HG03196 (cell line): ENCODE measurements around the gene ZNF687.
A peak's percentile ranks its signal among the peaks of the same experiment; 100 is the strongest.

Source experiments
- ATAC-seq: cut with Tn5 transposase; IDR thresholded peaks from one replicate; pipeline ENCODE4 v1.9.1; 2021; ENCODE audit not compliant: unreplicated experiment

The ZNF687 gene, protein sequence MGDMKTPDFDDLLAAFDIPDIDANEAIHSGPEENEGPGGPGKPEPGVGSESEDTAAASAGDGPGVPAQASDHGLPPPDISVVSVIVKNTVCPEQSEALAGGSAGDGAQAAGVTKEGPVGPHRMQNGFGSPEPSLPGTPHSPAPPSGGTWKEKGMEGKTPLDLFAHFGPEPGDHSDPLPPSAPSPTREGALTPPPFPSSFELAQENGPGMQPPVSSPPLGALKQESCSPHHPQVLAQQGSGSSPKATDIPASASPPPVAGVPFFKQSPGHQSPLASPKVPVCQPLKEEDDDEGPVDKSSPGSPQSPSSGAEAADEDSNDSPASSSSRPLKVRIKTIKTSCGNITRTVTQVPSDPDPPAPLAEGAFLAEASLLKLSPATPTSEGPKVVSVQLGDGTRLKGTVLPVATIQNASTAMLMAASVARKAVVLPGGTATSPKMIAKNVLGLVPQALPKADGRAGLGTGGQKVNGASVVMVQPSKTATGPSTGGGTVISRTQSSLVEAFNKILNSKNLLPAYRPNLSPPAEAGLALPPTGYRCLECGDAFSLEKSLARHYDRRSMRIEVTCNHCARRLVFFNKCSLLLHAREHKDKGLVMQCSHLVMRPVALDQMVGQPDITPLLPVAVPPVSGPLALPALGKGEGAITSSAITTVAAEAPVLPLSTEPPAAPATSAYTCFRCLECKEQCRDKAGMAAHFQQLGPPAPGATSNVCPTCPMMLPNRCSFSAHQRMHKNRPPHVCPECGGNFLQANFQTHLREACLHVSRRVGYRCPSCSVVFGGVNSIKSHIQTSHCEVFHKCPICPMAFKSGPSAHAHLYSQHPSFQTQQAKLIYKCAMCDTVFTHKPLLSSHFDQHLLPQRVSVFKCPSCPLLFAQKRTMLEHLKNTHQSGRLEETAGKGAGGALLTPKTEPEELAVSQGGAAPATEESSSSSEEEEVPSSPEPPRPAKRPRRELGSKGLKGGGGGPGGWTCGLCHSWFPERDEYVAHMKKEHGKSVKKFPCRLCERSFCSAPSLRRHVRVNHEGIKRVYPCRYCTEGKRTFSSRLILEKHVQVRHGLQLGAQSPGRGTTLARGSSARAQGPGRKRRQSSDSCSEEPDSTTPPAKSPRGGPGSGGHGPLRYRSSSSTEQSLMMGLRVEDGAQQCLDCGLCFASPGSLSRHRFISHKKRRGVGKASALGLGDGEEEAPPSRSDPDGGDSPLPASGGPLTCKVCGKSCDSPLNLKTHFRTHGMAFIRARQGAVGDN

DNA sequence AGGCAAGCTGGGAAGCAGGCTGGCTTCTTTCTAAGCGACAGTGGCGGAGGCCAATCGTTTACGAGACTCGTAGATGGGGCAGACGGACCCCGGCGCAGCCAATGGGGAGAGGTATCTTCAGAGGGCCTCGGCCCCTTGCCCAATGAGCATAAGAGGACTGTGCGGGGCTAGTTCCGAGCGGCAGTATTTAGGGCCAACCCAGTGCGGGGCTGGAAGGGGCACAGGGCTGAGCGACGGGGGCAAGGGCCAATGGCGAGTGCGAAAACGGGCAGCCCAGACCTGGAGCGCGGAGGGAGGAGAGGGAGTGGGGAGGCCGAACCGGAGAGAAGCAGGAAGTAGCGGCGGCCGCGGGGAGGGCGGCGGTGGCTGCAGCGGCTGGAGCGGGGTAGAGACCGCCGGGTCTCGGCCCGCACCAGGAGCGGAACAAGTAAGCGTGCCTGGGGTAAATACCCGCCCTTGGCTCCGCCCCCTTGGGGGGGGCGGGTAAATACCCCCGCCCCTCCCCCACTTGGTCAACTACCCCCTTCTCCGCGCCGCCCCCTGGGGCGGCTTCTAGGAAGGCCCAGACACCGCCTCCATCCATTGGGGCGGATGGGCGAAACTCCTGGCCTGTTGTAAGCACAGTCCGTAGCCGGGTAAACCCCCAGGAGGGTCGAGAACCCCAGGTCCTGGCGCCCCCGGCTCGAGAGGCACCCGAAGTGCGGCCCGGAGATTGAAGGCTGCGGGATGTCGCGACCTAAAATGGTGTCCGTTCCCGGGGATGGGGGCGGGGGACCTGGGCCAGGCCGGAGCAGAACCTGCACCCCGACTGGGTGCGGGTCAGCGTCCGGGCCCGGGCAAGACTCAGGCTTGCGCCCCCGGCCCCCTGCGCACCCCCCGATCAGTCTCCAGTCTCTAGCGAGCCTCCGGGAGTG lies at the start of gene ZNF687:
Gene ZNF687, plus strand, starts transcription at position 331 of the 914 bp plus-strand sequence. CDS start 3,993 bp downstream, outside the sequence.
- peak; percentile 77 for ATAC-seq

DNA sequence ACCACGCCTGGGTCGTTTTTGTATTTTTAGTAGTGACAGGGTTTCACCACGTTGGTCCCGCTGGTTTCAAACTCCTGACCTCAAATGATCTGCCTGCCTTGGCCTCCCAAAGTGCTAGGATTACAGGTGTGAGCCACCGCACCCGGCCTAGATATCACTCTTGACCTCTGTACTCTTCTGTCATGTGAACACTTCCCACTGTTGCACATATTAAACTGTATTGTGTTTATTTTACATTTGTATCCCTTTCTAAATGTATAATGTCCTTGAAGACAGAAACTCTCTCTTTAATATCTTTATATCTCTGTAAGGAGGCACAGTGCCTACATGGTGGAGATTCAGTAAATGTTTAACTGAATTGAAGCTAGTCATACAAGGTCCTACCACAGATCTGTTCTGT lies 46.9 kb upstream of the ZNF687 start:
- ATAC-seq: no peak

DNA sequence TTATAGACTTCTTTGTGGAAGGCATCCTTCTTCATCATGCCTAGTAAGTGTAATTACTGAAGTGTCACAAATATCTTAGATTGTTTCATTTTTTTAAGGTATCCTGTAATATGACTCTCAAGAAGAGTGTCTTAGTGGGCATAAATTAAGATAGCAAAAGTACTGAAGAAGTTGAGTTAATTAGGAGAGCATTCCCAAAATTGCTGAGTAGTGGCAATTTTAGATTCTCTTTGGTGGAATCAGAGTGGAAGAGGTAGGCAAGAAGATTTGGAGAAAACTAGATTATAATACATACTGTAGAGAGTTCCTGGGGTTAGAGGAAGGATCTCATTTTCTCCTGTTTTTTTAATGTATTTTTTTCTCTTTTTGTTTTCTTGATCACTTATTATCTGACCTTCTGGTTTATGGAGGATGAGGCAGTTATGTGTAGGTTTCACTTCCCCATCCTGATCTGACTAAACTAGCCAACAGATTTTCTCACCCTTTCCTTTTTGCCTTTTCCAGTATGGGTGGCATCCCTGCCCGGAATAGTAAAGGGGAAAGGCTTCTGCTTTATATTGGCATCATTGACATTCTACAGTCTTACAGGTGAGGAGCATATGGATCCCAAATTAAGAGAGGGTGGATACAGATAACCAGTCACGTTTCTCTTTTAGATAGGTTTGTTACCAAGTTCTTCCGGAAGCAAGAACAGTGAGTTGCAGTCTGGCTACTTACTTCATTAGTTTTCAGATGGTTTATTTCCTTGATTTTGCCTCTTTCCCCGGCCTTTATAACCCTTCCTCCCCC lies 44.2 kb upstream of the ZNF687 start:
- ATAC-seq: no peak

DNA sequence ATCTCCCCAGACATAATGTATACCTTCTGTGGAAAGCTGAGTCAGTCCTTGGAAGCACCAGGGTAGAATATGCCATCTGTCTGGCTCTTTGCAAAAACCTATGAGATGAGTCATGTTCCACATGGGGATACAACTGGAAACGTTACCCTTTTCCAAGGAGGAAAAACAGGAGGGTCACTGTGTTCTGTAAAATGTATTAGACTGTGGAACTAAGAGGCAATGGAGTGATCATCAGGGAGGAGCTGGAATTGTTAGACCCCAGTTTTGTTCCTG lies 43.7 kb upstream of the ZNF687 start:
- ATAC-seq: no peak

DNA sequence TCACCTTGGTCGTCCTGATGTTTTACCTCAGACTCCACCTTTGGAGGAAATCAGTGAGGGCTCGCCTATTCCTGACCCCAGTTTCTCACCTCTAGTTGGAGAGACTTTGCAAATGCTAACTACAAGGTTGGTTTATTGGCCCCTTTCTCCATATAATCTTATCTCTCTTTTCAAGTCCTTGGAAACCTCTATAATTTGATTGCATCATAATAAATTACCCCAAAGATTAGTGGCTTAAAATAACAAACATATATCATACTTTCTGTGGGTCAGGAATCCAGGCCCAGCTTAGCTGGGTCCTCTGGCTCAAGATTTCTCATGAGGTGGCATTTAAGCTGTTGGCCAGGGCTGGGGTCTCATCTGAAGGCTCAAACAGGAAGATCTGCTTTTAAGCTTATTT lies 39.7 kb upstream of the ZNF687 start:
- ATAC-seq: no peak

DNA sequence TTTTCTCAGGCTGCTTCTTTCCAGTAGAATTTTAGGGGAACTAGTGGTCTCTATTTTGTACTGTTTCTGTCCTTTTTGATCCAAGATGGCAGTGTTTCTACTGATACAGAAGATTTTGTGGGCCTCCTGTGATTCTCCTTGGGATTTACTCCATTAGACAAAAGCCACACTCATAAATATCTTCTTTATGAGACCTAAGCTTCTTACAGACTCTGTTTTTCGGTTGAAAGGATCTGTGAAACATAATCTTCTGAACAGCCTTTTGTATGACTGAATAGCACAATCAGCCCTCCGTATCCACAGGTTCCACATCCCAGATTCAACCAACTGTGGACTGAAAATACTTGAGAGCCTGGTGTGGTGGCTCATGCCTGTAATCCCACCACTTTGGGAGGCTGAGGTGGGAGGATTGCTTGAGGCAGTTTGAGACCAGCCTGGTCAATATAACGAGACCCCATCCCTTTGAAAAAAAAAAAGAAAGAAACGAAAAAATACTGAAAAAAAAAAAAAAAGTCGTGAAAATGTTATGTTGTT lies 38.3 kb upstream of the ZNF687 start:
- no peak for ATAC-seq

DNA sequence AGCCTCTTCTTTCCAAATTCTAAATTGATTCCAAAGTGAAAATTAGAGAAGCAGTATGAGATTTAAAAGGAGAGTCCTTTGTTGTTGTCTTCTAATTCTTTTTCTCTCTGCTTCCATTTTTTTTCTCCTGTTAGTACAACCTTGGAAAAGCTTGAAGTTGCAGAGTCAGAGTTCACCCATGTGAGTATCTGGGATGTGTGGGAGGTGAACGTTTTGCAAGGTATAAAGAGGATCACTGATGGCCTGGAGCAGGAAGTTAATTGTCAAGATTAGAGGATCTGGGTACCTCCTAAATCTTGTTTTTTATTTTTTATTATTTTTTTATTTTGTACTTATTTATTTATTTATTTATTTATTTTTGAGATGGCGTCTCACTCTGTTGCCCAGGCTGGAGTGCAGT lies 35.3 kb upstream of the ZNF687 start:
- ATAC-seq: no peak

DNA sequence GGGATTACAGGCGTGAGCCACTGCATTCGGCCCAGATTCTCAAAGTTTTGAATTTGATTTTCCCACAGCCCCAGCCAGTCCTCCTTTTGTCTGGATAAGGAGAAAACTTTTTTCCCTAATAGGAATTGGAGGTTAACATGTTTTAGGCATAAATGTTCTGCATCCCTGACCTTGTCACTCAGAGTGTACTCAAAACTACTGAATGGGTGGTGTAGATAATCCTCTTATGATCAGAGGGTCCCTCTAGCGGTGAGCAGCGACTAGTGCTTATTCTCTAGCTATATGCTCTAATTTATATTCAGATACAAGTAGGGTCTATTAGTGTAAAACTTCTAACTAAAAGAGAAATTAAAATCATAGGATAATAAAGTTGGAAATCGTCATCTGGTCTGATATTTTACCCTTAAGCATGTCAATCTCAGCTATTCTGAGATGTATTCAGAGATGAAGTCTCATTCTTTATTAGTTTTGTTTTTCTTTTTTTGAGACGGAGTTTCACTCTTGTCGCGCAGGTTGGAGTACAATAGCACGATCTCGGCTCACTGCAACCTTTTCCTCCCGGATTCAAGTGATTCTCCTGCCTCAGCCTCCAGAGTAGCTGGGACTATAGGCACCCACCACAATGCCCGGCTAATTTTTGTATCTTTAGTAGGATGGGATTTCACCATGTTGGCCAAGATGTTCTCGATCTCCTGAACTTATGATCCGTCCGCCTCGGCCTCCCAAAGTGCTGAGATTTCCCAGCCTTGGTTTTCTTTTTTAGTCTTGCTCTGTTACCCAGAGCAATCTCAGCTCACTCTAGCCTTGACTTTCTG lies 30.2 kb upstream of the ZNF687 start:
- ATAC-seq: no peak

DNA sequence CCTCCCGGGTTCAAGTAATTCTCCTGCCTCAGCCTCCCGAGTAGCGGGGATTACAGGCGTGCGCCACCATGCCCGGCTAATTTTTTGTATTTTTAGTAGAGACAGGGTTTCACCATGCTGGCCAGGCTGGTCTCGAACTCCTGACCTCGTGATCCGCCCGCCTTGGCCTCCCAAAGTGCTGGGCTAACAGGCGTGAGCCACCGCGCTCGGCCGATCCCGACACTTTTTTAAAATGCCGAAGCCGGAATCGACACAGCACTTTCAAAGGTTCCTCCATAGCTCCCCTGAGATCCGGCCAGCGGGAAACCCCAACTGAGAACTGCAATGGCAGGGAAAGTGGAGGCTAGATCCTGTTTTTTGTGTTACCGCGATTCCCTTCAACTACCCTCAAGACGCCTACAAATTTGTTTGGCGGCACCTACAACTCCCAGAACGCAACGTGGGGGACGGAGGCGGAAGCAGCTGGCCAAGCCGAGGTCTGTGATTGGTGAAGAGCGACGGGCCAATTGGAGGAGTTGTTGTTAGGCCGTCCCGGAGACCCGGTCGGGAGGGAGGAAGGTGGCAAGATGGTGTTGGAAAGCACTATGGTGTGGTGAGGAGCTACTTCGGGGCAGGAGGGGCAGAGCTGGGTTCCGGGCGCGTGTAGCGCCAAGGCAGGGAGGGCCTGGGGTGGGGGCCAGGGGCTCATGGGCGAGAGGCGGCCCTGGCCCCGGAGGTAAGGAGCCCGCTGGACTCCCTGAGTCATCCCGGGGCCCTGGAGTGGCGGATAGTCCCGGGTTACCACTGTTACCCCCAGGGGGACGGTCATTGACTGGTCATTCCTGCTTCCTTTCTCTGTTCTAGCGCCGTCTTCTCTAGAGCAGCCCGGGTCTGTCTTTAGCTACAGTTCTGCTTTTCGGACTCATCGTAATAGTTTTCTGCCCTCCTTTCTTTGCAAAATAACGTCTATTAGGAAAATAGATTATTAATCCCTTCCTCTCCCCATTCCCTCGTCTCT lies 27.6 kb upstream of the ZNF687 start, which contains the start of gene PSMD4:
Gene PSMD4, plus strand, starts transcription at position 518 of the 997 bp plus-strand sequence. Its CDS starts 49 bp downstream, at position 567.
- ATAC-seq: peak; percentile 88

DNA sequence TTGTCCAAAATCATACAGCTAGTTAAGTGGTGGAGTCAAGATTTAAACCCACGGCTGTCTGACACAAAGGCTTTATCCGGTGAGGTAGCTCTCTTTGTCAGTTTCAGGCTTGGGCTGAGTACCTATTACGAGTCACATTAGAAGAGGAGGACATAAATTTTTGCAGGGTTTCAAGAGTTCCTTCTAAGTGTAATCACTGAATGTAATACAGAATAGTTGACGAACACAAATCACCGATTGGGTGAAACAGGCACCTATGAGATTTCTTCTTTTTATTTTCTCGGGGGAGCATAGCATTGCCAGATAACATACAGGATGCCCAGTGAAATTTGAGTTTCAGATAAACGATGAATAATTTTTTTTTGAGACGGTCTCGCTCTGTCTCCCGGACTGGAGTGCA lies 26.7 kb upstream of the ZNF687 start:
- no peak for ATAC-seq

DNA sequence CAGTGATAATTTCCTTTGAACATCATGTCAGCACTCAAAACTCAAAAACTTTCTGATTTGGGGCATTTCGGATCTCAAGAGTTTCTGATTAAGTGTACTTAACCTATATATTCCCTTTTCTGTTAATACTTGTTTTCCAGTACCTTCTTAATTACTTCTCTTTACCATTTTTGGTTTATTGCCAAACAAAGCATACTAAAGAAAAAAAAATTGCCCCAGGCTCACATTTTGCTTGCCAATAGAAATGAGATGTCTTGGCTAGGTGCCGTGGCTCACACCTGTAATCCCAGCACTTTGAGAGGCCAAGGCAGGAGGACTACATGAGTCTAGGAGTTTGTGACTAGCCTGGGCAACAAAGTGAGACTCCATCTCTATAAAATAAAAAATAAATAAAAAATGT lies 22.7 kb upstream of the ZNF687 start:
- ATAC-seq: no peak

DNA sequence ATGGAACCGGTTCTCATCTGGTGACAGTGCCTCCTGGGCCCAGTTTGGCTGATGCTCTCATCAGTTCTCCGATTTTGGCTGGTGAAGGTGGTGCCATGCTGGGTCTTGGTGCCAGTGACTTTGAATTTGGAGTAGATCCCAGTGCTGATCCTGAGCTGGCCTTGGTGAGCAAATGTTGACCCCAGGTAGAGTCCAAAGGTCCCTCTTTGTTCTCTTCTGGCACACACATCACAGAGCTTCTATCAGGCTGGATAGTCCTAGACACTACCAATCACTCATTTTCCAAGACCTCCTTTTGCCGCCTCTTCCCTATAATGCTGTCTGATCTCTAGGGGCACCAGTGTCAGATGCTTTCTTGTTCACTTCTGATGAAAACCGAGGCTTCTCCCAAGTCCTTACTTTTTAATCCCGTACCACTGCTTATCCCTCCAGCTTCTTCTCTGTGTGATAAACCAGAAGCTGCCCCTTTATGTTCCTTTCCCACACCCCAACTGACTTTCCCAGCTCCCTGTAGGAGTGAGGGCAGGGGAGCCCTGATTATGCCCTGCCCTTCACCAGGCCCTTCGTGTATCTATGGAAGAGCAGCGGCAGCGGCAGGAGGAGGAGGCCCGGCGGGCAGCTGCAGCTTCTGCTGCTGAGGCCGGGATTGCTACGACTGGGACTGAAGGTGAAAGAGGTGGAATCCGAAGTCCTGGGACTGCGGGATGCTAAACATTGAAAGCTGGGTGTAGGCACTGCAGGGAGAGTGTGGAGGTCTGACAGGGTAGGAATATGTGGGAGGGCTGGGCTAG lies 16.5 kb upstream of the ZNF687 start:
- no peak for ATAC-seq

DNA sequence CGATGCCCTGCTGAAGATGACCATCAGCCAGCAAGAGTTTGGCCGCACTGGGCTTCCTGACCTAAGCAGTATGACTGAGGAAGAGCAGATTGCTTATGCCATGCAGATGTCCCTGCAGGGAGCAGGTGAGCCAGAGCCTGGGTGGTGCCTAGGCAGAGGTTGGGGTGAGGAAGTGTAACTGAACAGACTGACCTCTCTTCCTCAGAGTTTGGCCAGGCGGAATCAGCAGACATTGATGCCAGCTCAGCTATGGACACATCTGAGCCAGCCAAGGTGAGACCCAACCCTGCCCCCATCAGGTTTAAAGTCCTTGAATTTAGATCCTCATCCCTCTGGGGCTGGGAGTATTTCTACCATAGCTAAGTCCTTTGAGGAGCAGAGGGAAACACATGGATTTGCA lies 15.8 kb upstream of the ZNF687 start:
- ATAC-seq: no peak

DNA sequence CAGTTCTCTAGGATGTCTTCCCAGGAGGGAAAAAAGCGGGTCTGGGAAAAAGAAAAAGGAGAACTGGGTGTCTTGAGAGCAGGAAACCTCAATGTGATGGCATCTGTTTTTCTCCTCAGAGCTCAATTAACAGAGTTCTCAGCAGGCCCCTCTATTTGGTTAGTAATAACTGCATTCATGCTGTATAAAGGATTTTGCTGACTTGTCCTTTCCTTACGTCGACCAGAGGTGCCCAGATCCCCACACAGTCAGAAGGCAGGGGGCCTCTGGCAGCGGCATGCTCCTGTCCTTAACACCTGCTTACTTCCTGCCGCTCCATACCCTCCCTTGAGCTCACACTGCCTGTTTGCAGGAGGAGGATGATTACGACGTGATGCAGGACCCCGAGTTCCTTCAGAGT lies 15.3 kb upstream of the ZNF687 start:
- no peak for ATAC-seq

DNA sequence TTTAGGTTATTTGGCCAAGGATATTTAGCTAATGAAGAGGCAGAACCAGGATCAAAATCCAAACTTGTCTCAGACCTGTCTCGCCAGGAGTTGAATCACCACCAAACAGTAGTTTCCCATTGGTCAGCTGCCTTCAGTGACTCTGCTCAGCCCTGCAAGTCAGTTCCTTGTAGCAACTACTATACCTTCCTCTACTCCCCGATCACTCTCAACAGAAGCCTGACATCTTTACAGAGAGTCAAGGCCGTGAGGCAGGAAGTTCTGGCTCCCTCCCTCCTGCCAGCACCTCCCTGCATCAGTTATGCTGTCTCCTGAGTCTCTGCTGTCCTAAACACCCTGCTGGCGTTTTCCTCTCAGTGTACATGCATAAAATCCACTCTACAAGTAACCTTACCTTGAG lies 14.3 kb upstream of the ZNF687 start:
- ATAC-seq: no peak

DNA sequence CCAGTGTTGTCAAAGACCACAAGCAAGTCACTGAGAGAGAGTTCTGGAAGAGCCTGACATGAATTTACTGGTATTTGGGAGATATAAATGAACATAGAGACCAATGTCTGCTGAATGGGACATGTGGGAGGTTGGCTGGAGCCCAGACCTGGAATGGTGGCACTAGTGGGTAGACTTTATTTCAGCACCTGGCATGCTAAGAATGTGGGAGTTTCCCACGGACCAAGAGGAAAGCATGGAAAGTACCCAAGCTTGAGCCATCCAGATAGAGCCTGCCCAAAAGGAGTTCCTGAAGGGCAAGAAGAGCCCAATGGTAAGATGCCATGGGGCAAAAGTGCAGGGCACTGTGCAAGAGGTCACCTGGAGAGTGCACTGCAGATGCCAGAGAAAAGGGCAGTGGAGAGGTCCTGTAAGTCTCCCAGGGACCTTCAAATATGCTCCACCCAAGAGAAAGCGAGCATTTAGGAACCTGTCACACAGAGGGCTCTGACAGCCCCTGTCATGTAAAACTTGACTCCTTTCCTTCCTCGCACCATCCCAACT lies 8.1 kb upstream of the ZNF687 start:
- no peak for ATAC-seq
